DND-41 (cell line): ENCODE measurements around the gene IFNG.

Source experiments
- EZH2 ChIP-seq: IDR thresholded peaks from 3 replicates; pipeline ENCODE4 v1.6.1; 2012; ENCODE audit warnings: borderline replicate concordance, low read depth, mild to moderate bottlenecking, moderate library complexity, low read length, inconsistent platforms; ENCODE audit not compliant: severe bottlenecking
- TF ChIP-seq, protein P1 (sequence below): IDR thresholded peaks from 2 replicates; pipeline ENCODE4 v1.5.1; 2012; ENCODE audit warnings: borderline replicate concordance, low read length, moderate library complexity, mild to moderate bottlenecking; ENCODE audit not compliant: poor library complexity, severe bottlenecking; ENCODE audit errors: extremely low read depth

- TF ChIP-seq, protein P1, sequence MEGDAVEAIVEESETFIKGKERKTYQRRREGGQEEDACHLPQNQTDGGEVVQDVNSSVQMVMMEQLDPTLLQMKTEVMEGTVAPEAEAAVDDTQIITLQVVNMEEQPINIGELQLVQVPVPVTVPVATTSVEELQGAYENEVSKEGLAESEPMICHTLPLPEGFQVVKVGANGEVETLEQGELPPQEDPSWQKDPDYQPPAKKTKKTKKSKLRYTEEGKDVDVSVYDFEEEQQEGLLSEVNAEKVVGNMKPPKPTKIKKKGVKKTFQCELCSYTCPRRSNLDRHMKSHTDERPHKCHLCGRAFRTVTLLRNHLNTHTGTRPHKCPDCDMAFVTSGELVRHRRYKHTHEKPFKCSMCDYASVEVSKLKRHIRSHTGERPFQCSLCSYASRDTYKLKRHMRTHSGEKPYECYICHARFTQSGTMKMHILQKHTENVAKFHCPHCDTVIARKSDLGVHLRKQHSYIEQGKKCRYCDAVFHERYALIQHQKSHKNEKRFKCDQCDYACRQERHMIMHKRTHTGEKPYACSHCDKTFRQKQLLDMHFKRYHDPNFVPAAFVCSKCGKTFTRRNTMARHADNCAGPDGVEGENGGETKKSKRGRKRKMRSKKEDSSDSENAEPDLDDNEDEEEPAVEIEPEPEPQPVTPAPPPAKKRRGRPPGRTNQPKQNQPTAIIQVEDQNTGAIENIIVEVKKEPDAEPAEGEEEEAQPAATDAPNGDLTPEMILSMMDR, result no peak
- no peak for TF ChIP-seq EZH2
Measured at GRCh38 chr12:68106160-68106559, 53.4 kb downstream of the IFNG start.
